A673 (cell line): ENCODE measurements around the gene PASD1.

Experiments used
- EZH2 ChIP-seq: fragments of 200-600 bp; sonication (generic); IDR thresholded peaks from 2 replicates; pipeline ENCODE4 v1.6.1; 2017; ENCODE audit warnings: borderline replicate concordance, low read depth, mild to moderate bottlenecking, mixed read lengths, antibody characterized with exemption, low read length; ENCODE audit not compliant: poor library complexity, severe bottlenecking
- TF ChIP-seq, protein P1 (sequence below): fragments of 300-800, 200-600 bp; sonication (generic); conservative IDR thresholded peaks from 2 replicates; pipeline ENCODE4 v1.5.1; 2017; ENCODE audit warnings: low read depth, mild to moderate bottlenecking, antibody characterized with exemption, low read length, moderate library complexity, mixed read lengths

DNA sequence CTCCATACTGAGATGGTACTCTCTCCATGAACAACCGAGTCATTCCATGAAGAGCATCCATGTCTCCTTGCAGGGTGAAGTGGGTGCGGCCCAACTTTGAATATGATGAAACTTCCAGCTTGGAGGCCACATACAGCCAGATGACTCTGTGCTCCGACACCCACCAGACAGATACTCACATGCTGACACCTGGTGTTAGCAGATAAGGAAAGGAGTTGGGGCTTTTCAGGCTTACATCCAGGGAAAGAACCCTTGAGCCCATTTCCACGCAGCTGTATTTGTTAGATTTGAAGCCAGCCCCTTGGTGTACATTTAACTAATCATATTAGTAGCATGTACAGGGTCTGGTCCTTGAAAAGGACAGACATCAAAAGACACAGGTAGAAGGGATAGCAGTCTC, 69.7 kb downstream of the PASD1 start:
- no peak for TF ChIP-seq EZH2
- TF ChIP-seq, protein P1, sequence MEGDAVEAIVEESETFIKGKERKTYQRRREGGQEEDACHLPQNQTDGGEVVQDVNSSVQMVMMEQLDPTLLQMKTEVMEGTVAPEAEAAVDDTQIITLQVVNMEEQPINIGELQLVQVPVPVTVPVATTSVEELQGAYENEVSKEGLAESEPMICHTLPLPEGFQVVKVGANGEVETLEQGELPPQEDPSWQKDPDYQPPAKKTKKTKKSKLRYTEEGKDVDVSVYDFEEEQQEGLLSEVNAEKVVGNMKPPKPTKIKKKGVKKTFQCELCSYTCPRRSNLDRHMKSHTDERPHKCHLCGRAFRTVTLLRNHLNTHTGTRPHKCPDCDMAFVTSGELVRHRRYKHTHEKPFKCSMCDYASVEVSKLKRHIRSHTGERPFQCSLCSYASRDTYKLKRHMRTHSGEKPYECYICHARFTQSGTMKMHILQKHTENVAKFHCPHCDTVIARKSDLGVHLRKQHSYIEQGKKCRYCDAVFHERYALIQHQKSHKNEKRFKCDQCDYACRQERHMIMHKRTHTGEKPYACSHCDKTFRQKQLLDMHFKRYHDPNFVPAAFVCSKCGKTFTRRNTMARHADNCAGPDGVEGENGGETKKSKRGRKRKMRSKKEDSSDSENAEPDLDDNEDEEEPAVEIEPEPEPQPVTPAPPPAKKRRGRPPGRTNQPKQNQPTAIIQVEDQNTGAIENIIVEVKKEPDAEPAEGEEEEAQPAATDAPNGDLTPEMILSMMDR = no peak
